Thymus (tissue), 11 donors: Measurements from ENCODE around the gene DPH2. TPM values are rescaled to one million over a fixed set of nuclear protein-coding genes. Genes with fewer than 3 reads are reported as not detected.
A peak's percentile ranks its signal among the peaks of the same experiment; 100 is the strongest.

Experiments
- DNase-seq, 9 donors: peaks; one replicate each; pipeline ENCODE4 v3.0.0-alpha.2; 2013; ENCODE audit warnings: low spot score in 9 of 9, low read depth in 6 of 9, missing footprints in 1 of 9
- H3K27ac ChIP-seq, 2 donors: one replicate each; pipeline ENCODE4 v1.5.1; 2013; ENCODE audit warnings: control low read depth in 1 of 2, low read depth in 1 of 2, low read length in 1 of 2, mild to moderate bottlenecking in 1 of 2, moderate library complexity in 1 of 2
- H3K27me3 ChIP-seq, 2 donors: one replicate each; pipeline ENCODE4 v1.5.1; 2013; ENCODE audit warnings: low read length in 1 of 2; ENCODE audit not compliant: control insufficient read depth in 2 of 2, insufficient read depth in 1 of 2
- H3K36me3 ChIP-seq, 2 donors: one replicate each; pipeline ENCODE4 v1.5.1; 2013; ENCODE audit warnings: low read length in 1 of 2, mild to moderate bottlenecking in 1 of 2, moderate library complexity in 1 of 2; ENCODE audit not compliant: control insufficient read depth in 2 of 2, insufficient read depth in 2 of 2
- H3K4me1 ChIP-seq, 2 donors: one replicate each; pipeline ENCODE4 v1.5.1; 2013; ENCODE audit warnings: low read length in 2 of 2; ENCODE audit not compliant: control insufficient read depth in 2 of 2, insufficient read depth in 2 of 2
- H3K4me3 ChIP-seq, 2 donors: one replicate each; pipeline ENCODE4 v1.5.1; 2013; ENCODE audit warnings: low read length in 2 of 2, control low read depth in 1 of 2, mild to moderate bottlenecking in 1 of 2
- H3K9me3 ChIP-seq, 2 donors: one replicate each; pipeline ENCODE4 v1.5.1; 2013; ENCODE audit warnings: low read length in 1 of 2, mild to moderate bottlenecking in 1 of 2; ENCODE audit not compliant: control insufficient read depth in 2 of 2, insufficient read depth in 1 of 2
- WGBS: extraction: QIAGEN DNeasy Blood & Tissue Kit; methylation state at CpG from one replicate; pipeline ENCODE4 v1.1.7; 2013; 5-methylcytosine and 5-hydroxymethylcytosine counted together
- polyA plus RNA-seq: library from polyadenylated mRNA; stranded (reverse); fragments of 200-250 nt; gene quantifications from one replicate; pipeline ENCODE4 v1.2.3, GENCODE V29; 2013
- total RNA-seq: library from RNA; stranded (reverse); fragments of 120-200 nt; gene quantifications from one replicate; pipeline ENCODE4 v1.2.4, GENCODE V29; 2013
- donor health status: healthy.

The DPH2 gene
- total and polyA plus RNA-seq, 2 donors: 14.4 to 16.1 TPM

DNA sequence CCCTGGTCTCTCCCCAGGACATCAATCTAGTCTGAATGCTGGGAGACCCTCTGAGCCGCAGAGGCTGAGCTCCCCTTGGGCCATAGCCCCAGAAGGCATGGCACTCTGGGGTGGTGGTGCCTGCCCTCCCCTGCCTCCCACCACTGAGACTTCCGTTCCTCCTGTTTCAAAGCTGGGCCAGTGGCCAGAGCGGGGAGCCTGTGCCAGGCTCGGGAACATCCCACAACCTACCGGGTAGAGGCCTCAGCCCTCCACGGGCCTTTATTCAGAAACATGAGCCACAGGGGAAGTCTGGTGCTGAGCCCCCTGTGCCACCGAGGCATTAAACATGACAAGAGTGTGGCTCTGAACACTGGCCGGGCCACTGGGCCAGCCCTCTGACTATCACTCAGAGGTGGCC is 29.6 kb downstream of the DPH2 start:
- Histone ChIP-seq H3K9me3 (no peaks in the 10 kb centered on the region), H3K4me1 (no peaks in the 10 kb centered on the region), H3K27me3 (no peaks in the 10 kb centered on the region), H3K4me3 (no peak overlapping the region), H3K27ac (no peak overlapping the region), H3K36me3 (no peaks in the 10 kb centered on the region)
- 94% methylated on average over 8 of the region's 8 CpGs for WGBS
- no peak for DNase-seq

DNA sequence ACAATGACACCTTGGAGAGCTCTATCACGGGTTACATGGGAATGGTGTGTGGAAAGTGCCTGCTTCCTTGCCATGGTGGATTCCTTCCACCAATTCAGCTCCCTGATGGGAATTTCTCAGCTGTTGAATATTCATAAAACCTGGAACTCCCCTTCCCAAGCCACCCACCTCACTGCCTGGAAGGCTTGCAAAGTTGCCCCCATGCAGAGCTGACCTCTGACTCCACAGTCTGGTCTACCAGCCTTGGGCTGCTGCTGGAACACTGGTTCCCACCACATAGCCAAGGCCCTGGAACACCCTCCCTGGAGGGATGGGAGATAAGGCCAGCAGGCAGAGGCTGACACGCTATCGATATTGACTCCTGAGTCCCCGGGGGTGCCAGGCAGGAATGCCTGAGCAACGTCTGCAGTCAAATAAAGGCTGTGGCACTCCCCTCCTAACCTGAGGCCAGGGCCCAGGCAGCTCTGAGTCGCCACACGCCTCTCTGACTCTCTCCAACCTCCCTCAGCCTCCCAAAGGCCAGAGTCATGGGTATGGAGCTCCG is 30.4 kb downstream of the DPH2 start:
- Histone ChIP-seq H3K36me3 (no peaks in the 10 kb centered on the region), H3K4me1 (no peaks in the 10 kb centered on the region), H3K9me3 (no peaks in the 10 kb centered on the region), H3K4me3 (no peak overlapping the region), H3K27ac (no peak overlapping the region), H3K27me3 (no peaks in the 10 kb centered on the region)
- no peak for DNase-seq
- WGBS: 98% methylated on average over 8 of the region's 8 CpGs

DNA sequence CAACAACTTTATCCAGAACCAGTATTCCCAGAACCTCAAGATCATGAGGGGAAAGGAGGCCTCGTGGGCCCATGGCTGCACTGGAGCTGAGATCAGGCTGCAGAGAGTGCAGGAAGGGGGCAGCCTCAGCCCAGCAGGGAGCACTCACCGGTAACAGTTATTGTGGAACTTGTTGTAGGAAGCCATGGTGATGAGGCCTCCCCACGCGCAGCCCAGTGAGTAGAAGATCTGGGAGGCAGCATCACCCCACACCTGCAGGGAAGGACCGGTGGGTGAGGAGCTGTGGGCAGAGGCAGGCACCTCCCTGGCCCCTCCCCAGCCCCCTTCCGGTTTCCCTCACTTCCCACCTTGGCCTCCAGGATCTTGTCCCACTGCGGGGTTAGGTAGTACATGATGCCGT is 32.4 kb downstream of the DPH2 start:
- no peak for DNase-seq
- H3K36me3 ChIP-seq: no peaks in the 10 kb centered on the region
- no peak overlapping the region for H3K27ac ChIP-seq
- no peaks in the 10 kb centered on the region for H3K27me3 ChIP-seq
- H3K4me1 ChIP-seq: no peaks in the 10 kb centered on the region
- H3K9me3 ChIP-seq: no peaks in the 10 kb centered on the region
- H3K4me3 ChIP-seq: no peak overlapping the region
- WGBS: 89% methylated on average over 8 of the region's 8 CpGs

DNA sequence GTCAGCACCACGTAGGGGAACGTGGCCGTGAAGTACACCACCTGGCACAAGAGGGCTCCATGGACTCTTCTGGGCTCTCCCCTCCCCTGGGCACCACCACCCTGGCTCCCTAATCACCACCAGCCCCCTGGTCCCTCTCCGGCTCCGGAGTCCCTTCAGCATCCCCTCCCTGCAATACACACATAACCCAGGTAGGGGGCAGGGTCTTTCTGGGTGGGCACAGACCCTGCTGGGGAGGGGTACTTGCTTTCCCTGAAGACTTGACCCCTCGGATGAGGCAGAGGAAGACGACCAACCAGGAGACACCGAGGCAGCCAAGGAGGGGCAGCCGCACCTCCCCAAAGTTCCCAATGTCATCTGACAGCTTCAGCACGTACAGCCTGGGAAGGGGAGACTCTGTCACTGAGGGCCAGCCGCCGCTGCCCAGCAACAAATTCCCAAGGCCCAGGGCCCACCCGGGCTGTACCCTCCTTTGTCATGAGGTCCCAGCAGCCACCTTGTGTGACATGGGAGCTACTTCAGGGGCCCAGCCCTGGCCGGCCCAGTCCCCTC is 32.9 kb downstream of the DPH2 start:
- no peak overlapping the region for H3K4me3 ChIP-seq
- no peak for DNase-seq
- H3K27ac ChIP-seq: no peak overlapping the region
- no peaks in the 10 kb centered on the region for H3K4me1 ChIP-seq
- H3K36me3 ChIP-seq: no peaks in the 10 kb centered on the region
- no peaks in the 10 kb centered on the region for H3K9me3 ChIP-seq
- 96% methylated on average over 14 of the region's 14 CpGs for WGBS
- no peaks in the 10 kb centered on the region for H3K27me3 ChIP-seq

DNA sequence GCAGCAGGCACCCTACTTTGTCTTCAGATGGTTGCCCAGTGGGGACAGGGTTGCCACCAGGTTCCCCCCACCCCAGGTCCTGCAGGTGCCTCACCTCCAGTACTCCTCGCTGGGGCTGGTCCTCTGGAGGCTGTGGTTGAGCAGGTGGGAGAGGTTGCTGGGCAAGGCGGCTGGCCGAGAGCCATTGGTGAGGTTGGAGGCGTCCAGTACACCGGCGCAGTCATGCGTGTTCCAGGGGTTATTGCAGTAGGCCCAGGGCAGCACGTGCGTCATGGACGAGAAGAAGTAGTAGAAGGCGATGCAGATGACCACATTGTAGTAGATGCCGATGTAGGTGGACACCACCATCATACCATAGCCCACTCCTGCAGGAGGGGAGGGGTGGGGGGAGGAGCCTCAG is 38.4 kb downstream of the DPH2 start:
- H3K4me1 ChIP-seq: peaks cover 7 to 10% of the 10 kb centered on the region in 2 donors
- no peak overlapping the region for H3K4me3 ChIP-seq
- H3K9me3 ChIP-seq: no peaks in the 10 kb centered on the region
- no peak for DNase-seq
- no peaks in the 10 kb centered on the region for H3K36me3 ChIP-seq
- H3K27me3 ChIP-seq: no peaks in the 10 kb centered on the region
- 97% methylated on average over 12 of the region's 12 CpGs for WGBS
- no peak overlapping the region for H3K27ac ChIP-seq

DNA sequence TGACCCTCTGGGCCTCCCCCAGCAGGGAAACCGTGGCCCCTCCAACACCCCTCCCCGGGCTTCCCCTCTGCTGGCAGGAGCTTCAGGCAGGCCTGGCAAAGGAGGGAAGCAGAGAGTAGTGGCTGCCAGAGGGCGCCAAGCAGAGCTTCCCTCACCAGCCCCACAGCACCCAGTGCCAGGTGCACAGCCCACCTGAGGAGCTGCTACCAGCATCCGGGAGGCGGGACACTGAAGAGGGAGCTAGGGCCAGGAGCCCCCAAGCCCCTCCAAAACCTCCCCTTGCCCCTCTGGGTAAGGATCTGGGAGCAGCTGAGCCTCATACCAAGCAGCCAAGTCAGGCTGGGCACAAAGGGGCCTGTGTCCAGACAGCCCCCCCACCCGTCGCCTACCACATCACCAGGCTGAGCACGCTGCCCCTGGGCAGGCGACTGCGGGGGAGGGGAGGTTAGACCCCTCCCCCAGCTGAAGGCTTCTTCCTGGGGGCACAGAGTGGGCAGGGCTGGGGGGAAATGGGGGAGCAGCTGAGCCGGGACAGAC is 41.2 kb downstream of the DPH2 start:
- H3K36me3 ChIP-seq: no peaks in the 10 kb centered on the region
- DNase-seq: no peak
- 84% methylated on average over 11 of the region's 11 CpGs for WGBS
- H3K27ac ChIP-seq: no peak overlapping the region
- H3K27me3 ChIP-seq: no peaks in the 10 kb centered on the region
- H3K9me3 ChIP-seq: no peaks in the 10 kb centered on the region
- no peak overlapping the region for H3K4me3 ChIP-seq
- peaks cover 10 to 15% of the 10 kb centered on the region in 2 donors for H3K4me1 ChIP-seq

DNA sequence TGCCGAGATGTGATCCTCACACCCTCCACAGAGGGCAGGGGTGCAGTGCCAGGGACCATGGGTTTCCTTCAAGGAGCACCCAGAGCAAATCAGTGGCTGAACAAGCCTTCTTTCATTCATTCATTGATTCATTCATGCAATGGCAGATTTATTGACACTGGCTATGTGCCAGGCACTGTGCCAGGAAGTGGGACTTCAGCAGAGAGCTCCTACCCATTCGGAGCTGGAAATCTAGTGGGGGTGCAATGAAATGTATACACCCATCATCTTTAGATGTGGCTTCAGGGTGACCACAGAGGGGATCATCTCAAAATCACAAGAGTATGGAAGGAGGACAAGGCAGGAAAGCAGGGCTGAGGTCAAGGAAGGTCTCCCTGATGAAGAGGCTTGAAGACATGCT is 42.6 kb downstream of the DPH2 start:
- Histone ChIP-seq H3K27ac (no peak overlapping the region), H3K4me3 (no peak overlapping the region), H3K9me3 (no peaks in the 10 kb centered on the region), H3K27me3 (no peaks in the 10 kb centered on the region), H3K36me3 (no peaks in the 10 kb centered on the region), H3K4me1 (peaks cover 10 to 15% of the 10 kb centered on the region in 2 donors)
- no peak for DNase-seq
- WGBS: 55% methylated on average over 2 of the region's 2 CpGs

DNA sequence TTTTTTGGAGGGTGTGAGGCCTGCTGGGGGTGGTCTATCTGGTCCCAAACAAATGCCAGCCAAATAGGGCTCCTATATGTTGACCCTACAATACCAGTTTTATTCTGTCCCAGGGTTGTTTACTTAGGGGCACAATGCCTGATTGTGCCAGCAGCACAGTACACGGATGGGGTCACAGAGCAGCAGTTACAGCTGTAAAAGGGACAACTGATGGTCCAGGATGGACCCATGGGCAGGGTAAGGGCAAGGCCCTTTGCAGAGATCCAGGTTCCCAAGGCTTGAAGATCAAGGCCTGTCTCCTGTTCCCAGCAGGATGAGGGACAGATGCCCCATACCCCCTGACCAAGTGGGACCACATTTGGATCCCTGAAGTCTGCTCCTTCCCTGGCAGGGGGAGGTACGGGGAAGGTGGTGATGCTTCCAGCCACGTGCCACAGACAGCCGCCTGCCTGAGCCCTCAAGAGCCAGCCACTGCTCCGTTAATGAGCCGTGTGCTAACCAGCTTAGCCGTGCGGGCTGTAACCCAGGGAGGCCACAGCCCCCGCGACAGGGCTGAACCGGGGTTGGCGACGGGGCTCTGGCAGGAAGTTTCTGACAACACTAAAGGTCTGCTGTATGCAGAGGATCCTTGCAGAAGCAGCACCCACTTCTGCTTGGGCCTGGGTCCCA is 43.3 kb downstream of the DPH2 start:
- H3K27me3 ChIP-seq: no peaks in the 10 kb centered on the region
- no peaks in the 10 kb centered on the region for H3K36me3 ChIP-seq
- H3K4me1 ChIP-seq: peaks cover 10 to 15% of the 10 kb centered on the region in 2 donors
- DNase-seq: peak in 3 of 9 donors; percentile 17 to 50 (median 43)
- no peaks in the 10 kb centered on the region for H3K9me3 ChIP-seq
- H3K4me3 ChIP-seq: no peak overlapping the region
- 15% methylated on average over 13 of the region's 13 CpGs for WGBS
- no peak overlapping the region for H3K27ac ChIP-seq

DNA sequence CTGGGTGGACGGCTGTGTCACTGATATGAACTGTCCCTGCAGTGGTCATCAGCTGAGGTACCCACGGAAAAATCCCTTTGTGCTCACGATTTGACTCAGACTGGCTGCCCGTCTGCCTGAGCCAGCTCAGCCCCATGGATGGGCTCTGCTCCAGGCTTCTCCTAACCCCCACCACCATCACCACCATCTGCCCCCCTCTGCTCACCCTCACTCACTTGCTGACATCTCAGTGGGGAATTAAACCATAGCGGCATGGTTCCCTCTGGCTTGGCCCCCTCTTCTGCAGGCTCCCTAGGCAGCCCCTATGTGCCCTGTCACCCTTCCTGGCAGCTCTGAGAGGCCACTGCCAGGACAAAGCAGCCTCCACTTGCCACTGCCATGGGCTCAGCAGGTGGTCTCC is 44.1 kb downstream of the DPH2 start:
- no peaks in the 10 kb centered on the region for H3K27me3 ChIP-seq
- H3K4me1 ChIP-seq: peaks cover 10 to 15% of the 10 kb centered on the region in 2 donors
- WGBS: 94% methylated on average over 5 of the region's 5 CpGs
- no peaks in the 10 kb centered on the region for H3K9me3 ChIP-seq
- H3K27ac ChIP-seq: no peak overlapping the region
- no peaks in the 10 kb centered on the region for H3K36me3 ChIP-seq
- H3K4me3 ChIP-seq: no peak overlapping the region
- DNase-seq: no peak
